Kidney (tissue), 14 donors: ENCODE measurements around the gene SAFB. TPM values are rescaled to one million over a fixed set of nuclear protein-coding genes. Genes with fewer than 3 reads are reported as not detected.

Experiments
- DNase-seq, 5 donors: peaks; one replicate each; pipeline ENCODE4 v3.0.0-alpha.2; 2013 to 2020
- FAIRE-seq: peaks from 2 replicates; lab custom pipeline; 2012; peaks lifted over from hg19 to GRCh38; lab: Jason Lieb, UNC
- H3K27ac ChIP-seq, 2 donors: one replicate each; pipeline ENCODE4 v1.7.0; 2013; ENCODE audit warnings: low read depth in 2 of 2, low read length in 2 of 2, inconsistent platforms in 1 of 2
- H3K27me3 ChIP-seq: one replicate; pipeline ENCODE4 v1.7.1; 2013; ENCODE audit warnings: low read length, inconsistent platforms; ENCODE audit not compliant: control insufficient read depth, insufficient read depth
- H3K36me3 ChIP-seq, 3 donors: one replicate each; pipeline versions ENCODE4 v1.7.0 to v1.7.1; 2013; ENCODE audit warnings: low read length in 3 of 3, control low read depth in 1 of 3, inconsistent platforms in 1 of 3; ENCODE audit not compliant: insufficient read depth in 3 of 3, control insufficient read depth in 2 of 3
- H3K4me1 ChIP-seq, 3 donors: one replicate each; pipeline versions ENCODE4 v1.7.0 to v1.7.1; 2013; ENCODE audit warnings: low read length in 3 of 3, inconsistent platforms in 1 of 3, low read depth in 1 of 3; ENCODE audit not compliant: control insufficient read depth in 2 of 3, insufficient read depth in 2 of 3
- H3K4me3 ChIP-seq, 3 donors: one replicate each; pipeline versions ENCODE4 v1.7.0 to v1.8.1; 2013; ENCODE audit warnings: low read length in 3 of 3, control low read depth in 1 of 3, inconsistent platforms in 1 of 3
- H3K9ac ChIP-seq, 3 donors: one replicate each; pipeline versions ENCODE4 v1.7.0 to v1.7.1; 2013; ENCODE audit warnings: low read length in 3 of 3, control low read depth in 1 of 3, inconsistent platforms in 1 of 3
- H3K9me3 ChIP-seq, 3 donors: one replicate each; pipeline versions ENCODE4 v1.7.0 to v1.7.1; 2013; ENCODE audit warnings: low read length in 3 of 3, control low read depth in 1 of 3, inconsistent platforms in 1 of 3; ENCODE audit not compliant: control insufficient read depth in 2 of 3, insufficient read depth in 1 of 3
- intact Hi-C: fragments of 100-400 bp; cut with DNase I; formaldehyde crosslinking; loops from one replicate; pipeline ENCODE4 v1.11.1; 2022
- polyA plus RNA-seq: library from polyadenylated mRNA; stranded (reverse); fragments of 350-450 nt; fragmentation: Illumina TruSeq; extraction: RNeasy Lipid Tissue Mini Kit (QIAGEN cat#74804); gene quantifications from one replicate; pipeline ENCODE4 v1.2.3, GENCODE V29; 2014; ENCODE audit warnings: low read depth, low replicate concordance; ENCODE audit not compliant: insufficient read depth
- total RNA-seq: library from RNA; stranded (reverse); fragmentation: NEBNext Ultra II Directional; extraction: Animal tissue kit (Norgen Biotek cat#: 25700); gene quantifications from one replicate; pipeline ENCODE4 v1.2.1, GENCODE V29; 2021
- TF ChIP-seq, protein P1 (sequence below): IDR thresholded peaks from 3 replicates; pipeline ENCODE4 v1.5.1; 2012; ENCODE audit warnings: mild to moderate bottlenecking, moderate library complexity, borderline replicate concordance; ENCODE audit not compliant: insufficient read depth; ENCODE audit errors: extremely low read depth
- donor health status: control.
- donor health status: control.
- donor health status: control.
- donor health status: control.
- donor health status: control.
- donor health status: DM: yes; HTN: yes; CAD: no.
- donor health status: Normal renal cell carcinoma (clear cell type).

SAFB gene
- total and polyA plus RNA-seq, 2 donors from 2014 or later, result 35.0 to 88.6 TPM

- TF ChIP-seq, protein P1, sequence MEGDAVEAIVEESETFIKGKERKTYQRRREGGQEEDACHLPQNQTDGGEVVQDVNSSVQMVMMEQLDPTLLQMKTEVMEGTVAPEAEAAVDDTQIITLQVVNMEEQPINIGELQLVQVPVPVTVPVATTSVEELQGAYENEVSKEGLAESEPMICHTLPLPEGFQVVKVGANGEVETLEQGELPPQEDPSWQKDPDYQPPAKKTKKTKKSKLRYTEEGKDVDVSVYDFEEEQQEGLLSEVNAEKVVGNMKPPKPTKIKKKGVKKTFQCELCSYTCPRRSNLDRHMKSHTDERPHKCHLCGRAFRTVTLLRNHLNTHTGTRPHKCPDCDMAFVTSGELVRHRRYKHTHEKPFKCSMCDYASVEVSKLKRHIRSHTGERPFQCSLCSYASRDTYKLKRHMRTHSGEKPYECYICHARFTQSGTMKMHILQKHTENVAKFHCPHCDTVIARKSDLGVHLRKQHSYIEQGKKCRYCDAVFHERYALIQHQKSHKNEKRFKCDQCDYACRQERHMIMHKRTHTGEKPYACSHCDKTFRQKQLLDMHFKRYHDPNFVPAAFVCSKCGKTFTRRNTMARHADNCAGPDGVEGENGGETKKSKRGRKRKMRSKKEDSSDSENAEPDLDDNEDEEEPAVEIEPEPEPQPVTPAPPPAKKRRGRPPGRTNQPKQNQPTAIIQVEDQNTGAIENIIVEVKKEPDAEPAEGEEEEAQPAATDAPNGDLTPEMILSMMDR, result no peak
These were observed 53.4 kb downstream of the SAFB start for GRCh38 chr19:5676105-5676771.

GRCh38 chr19:5676772-5677105 lies 53.9 kb downstream of the SAFB start:
- Histone ChIP-seq H3K27ac (no peak overlapping the region), H3K27me3 (no peaks in the 10 kb centered on the region), H3K4me1 (peaks cover 0 to 12% (median 5%) of the 10 kb centered on the region in 3 donors), H3K36me3 (peaks cover 0 to 3% (median 0%) of the 10 kb centered on the region in 3 donors), H3K9me3 (no peaks in the 10 kb centered on the region), H3K9ac (no peak overlapping the region), H3K4me3 (no peak overlapping the region)
- TF ChIP-seq, protein P1, result no peak
- DNase-seq (no peak), FAIRE-seq (no peak)
- intact Hi-C loops, result no loop called here

More at GRCh38 chr19:5676105-5676771, 53.4 kb downstream of the SAFB start:
- DNase-seq (peak in 1 of 5 donors; percentile 60), FAIRE-seq (no peak)
- Histone ChIP-seq H3K4me3 (no peak overlapping the region), H3K9ac (no peak overlapping the region), H3K36me3 (peaks cover 0 to 4% (median 0%) of the 10 kb centered on the region in 3 donors), H3K27ac (no peak overlapping the region), H3K27me3 (no peaks in the 10 kb centered on the region), H3K4me1 (peaks cover 0 to 10% (median 5%) of the 10 kb centered on the region in 3 donors), H3K9me3 (no peaks in the 10 kb centered on the region)
- intact Hi-C loops, result no loop called here

- H3K4me1 ChIP-seq, result peaks cover 0 to 12% (median 5%) of the 10 kb centered on the region in 3 donors
- no peak overlapping the region for H3K9ac ChIP-seq
- no peaks in the 10 kb centered on the region for H3K27me3 ChIP-seq
- no peaks in the 10 kb centered on the region for H3K9me3 ChIP-seq
- peak in 1 of 5 donors; percentile 47 for DNase-seq
- intact Hi-C loops, result no loop called here
- no peak overlapping the region for H3K4me3 ChIP-seq
- H3K36me3 ChIP-seq, result no peaks in the 10 kb centered on the region
- TF ChIP-seq, protein P1, result no peak
- no peak overlapping the region for H3K27ac ChIP-seq
- no peak for FAIRE-seq
These were observed 54.3 kb downstream of the SAFB start for GRCh38 chr19:5677136-5677535.
